PC-3 (cell line): Measurements from ENCODE around the gene ATP12A. TPM values are rescaled to one million over a fixed set of nuclear protein-coding genes. Genes with fewer than 3 reads are reported as not detected.
A peak's percentile ranks its signal among the peaks of the same experiment; 100 is the strongest.
"Not testable (repeated sequence)": the region's sequence is repeated elsewhere in the genome, so short reads cannot be mapped to it uniquely, and the experiment has no call there.

Experiments used
- ATAC-seq: fragments of 200-7000 bp; cut with Tn5 transposase; 2 replicates; pipeline ENCODE4 v1.9.1; 2020; ENCODE audit warnings: mild to moderate bottlenecking, moderate library complexity
- BruUV-seq: library from RNA; stranded (reverse); fragments of 400-500 nt; replicated peaks from 2 replicates; lab custom pipeline; 2021; lab: Mats Ljungman, UMichigan
- CTCF ChIA-PET: fragments of 300-600 bp; sonication (Branson Sonifier 250); formaldehyde crosslinking; loops from one replicate; lab custom pipeline; 2022; ENCODE audit warnings: antibody characterized with exemption; lab: Charles Lee
- POLR2A ChIA-PET: fragments of 300-600 bp; sonication (Branson Sonifier 250); formaldehyde crosslinking; loops from one replicate; lab custom pipeline; 2022; ENCODE audit warnings: antibody characterized with exemption; ENCODE audit not compliant: unreplicated experiment; lab: Charles Lee
- DNase-seq: peaks from one replicate; pipeline ENCODE4 v3.0.0-alpha.2; 2015
- H2AFZ ChIP-seq: fragments of 300-600 bp; sonication (generic); 2 replicates; pipeline ENCODE4 v1.6.0; 2016; ENCODE audit warnings: antibody characterized with exemption, low read length
- H3F3A ChIP-seq: fragments of 300-600 bp; sonication (generic); one replicate; pipeline ENCODE4 v1.6.0; 2017; ENCODE audit warnings: antibody characterized with exemption, low read length, control low read depth, mild to moderate bottlenecking; ENCODE audit not compliant: unreplicated experiment
- H3K27ac ChIP-seq: fragments of 300-600 bp; sonication (generic); 2 replicates; pipeline ENCODE4 v1.5.1; 2016; ENCODE audit warnings: mild to moderate bottlenecking, low read length
- H3K27me3 ChIP-seq: fragments of 300-600 bp; sonication (generic); 2 replicates; pipeline ENCODE4 v1.6.1; 2016; ENCODE audit warnings: low read length, mixed read lengths
- H3K36me3 ChIP-seq: fragments of 300-600 bp; sonication (generic); 2 replicates; pipeline ENCODE4 v1.6.1; 2016; ENCODE audit warnings: low read depth, mixed run types, low read length, mixed read lengths
- H3K4me1 ChIP-seq: fragments of 300-600 bp; sonication (generic); 2 replicates; pipeline ENCODE4 v1.5.1; 2016; ENCODE audit warnings: low read length; ENCODE audit not compliant: insufficient read depth
- H3K4me2 ChIP-seq: fragments of 300-600 bp; sonication (generic); 2 replicates; pipeline ENCODE4 v1.6.0; 2016; ENCODE audit warnings: low read length
- H3K4me3 ChIP-seq: fragments of 300-600 bp; sonication (generic); 2 replicates; pipeline ENCODE4 v1.5.1; 2016; ENCODE audit warnings: mild to moderate bottlenecking, low read length, mixed read lengths
- H3K79me2 ChIP-seq: fragments of 300-600 bp; sonication (generic); 2 replicates; pipeline ENCODE4 v1.6.1; 2017; ENCODE audit warnings: low read length, mixed read lengths
- H3K9ac ChIP-seq: fragments of 300-600 bp; sonication (generic); 2 replicates; pipeline ENCODE4 v1.6.0; 2016; ENCODE audit warnings: mild to moderate bottlenecking, low read length
- H3K9me2 ChIP-seq: fragments of 300-600 bp; sonication (generic); replicated peaks from 2 replicates; pipeline ENCODE4 v1.6.1; 2016; ENCODE audit warnings: mixed run types, low read length, mixed read lengths
- H3K9me3 ChIP-seq: fragments of 300-600 bp; sonication (generic); 2 replicates; pipeline ENCODE4 v1.6.1; 2016; ENCODE audit warnings: low read length, mixed read lengths
- H4K20me1 ChIP-seq: fragments of 300-600 bp; sonication (generic); 2 replicates; pipeline ENCODE4 v1.6.1; 2016; ENCODE audit warnings: low read length, mixed read lengths
- CTCF ChIP-seq: fragments of 300-600 bp; sonication (generic); conservative IDR thresholded peaks from 2 replicates; pipeline ENCODE4 v1.5.1; 2017; ENCODE audit warnings: antibody characterized with exemption, low read depth, mild to moderate bottlenecking, low read length
- EZH2 ChIP-seq: fragments of 300-600 bp; sonication (generic); IDR thresholded peaks from one replicate; pipeline ENCODE4 v1.6.1; 2017; ENCODE audit warnings: antibody characterized with exemption, mild to moderate bottlenecking, low read length; ENCODE audit not compliant: unreplicated experiment
- EZH2phosphoT487 ChIP-seq: fragments of 300-600 bp; sonication (generic); IDR thresholded peaks from 2 replicates; pipeline ENCODE4 v1.6.1; 2018; ENCODE audit warnings: mild to moderate bottlenecking, antibody characterized with exemption, low read length, borderline replicate concordance
- intact Hi-C: fragments of 100-400 bp; cut with micrococcal nuclease; formaldehyde crosslinking; loops from 2 replicates; pipeline ENCODE4 v1.9.0; 2023
- total RNA-seq: library from RNA; depleted of rRNA; stranded (reverse); fragments of >200 nt; gene quantifications from 2 replicates; pipeline ENCODE4 v1.2.3, GENCODE V29; 2014

The ATP12A gene
- total RNA-seq, 1 experiment from 2014 or later, result 0.11 TPM

DNA sequence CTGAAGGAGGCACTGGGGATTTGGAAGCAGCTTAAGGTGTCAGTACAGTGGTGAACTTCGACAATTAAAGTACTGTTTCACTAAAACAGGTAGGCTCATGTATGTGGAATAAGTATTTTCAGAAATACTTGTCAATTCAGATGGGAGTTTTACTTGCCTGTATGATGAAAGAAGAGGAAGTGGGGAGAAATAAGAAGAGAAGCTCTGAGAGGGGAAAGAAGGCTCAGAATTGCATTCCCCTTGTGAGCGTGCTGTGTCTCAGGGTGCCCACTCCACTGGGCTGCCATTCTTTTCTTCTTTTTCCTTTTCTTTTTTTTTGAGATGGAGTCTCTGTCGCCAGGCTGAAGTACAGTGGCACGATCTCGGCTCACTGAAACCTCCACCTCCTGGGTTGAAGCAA, 45.2 kb downstream of the ATP12A start:
- Histone ChIP-seq H3F3A (no peaks in the 10 kb centered on the region), H3K27me3 (peaks cover 40% of the 10 kb centered on the region), H3K9me2 (no peaks in the 10 kb centered on the region), H2AFZ (no peak overlapping the region), H3K4me2 (no peak overlapping the region), H3K79me2 (no peaks in the 10 kb centered on the region), H4K20me1 (no peaks in the 10 kb centered on the region), H3K9me3 (no peaks in the 10 kb centered on the region), H3K36me3 (no peaks in the 10 kb centered on the region), H3K9ac (no peak overlapping the region), H3K4me1 (no peaks in the 10 kb centered on the region), H3K4me3 (no peak overlapping the region), H3K27ac (no peak overlapping the region)
- TF ChIP-seq EZH2 (no peak), EZH2phosphoT487 (no peak), CTCF (no peak)
- no peak for DNase-seq
- BruUV-seq, result no TSS peak
- intact Hi-C loops, result loop anchor here (5.0 kb wide), 1 partner anchor 33 kb away; no protein-coding TSS in a partner anchor
- POLR2A ChIA-PET, result no interaction called here
- CTCF ChIA-PET, result no interaction called here
- ATAC-seq, result no peak

DNA sequence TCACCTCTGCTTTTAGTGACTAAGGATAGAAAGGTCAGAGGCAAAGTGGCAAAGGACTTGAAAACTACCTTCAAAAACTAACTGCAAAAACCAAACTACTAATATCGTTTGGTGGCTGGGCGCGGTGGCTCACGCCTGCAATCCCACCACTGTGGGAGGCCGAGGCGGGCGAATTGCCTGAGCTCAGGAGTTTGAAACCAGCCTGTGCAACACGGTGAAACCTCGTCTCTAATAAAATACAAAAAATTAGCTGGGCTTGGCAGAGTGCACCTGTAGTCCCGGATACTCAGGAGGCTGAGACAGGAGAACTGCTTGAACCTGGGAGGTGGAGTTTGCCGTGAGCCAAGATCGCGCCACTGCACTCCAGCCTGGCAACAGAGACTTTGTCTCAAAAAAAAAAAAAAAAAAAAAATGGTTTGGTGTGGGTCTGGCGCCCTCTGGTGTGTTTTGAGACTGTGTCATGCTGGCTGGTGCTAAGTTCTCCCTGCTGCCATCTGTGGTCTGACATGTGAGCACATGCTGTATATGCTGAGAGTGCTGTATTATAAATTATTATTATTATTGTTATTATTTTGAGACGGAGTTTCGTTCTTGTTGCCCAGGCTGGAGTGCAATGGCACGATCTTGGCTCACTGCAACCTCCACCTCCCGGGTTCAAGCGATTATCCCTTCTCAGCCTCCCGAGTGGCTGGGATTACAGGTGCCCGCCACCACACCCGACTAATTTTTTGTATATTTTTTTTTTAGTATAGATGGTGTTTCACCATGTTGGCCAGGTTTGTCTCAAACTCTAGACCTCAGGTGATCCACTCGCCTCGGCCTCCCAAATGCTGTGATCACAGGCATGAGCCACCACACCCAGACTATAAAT, 47.8 kb downstream of the ATP12A start:
- no peak overlapping the region for H3K9ac ChIP-seq
- TF ChIP-seq EZH2, result no peak
- TF ChIP-seq EZH2phosphoT487, result no peak
- peak; percentile 67 for TF ChIP-seq CTCF
- H2AFZ ChIP-seq, result no peak overlapping the region
- intact Hi-C loops, result loop anchor here (2.0 to 5.0 kb wide), 2 partner anchors 36 to 123 kb away; no protein-coding TSS in a partner anchor
- H3K4me1 ChIP-seq, result no peaks in the 10 kb centered on the region
- no peaks in the 10 kb centered on the region for H4K20me1 ChIP-seq
- DNase-seq, result peak; percentile 77
- no peaks in the 10 kb centered on the region for H3K79me2 ChIP-seq
- no peaks in the 10 kb centered on the region for H3K36me3 ChIP-seq
- ChIA-PET POLR2A (no interaction called here), CTCF (interaction anchor here (0.6 to 0.7 kb wide), 2 partner anchors 161 to 414 kb away, joined by 3 to 5 read pairs; no protein-coding TSS in a partner anchor)
- peaks cover 24% of the 10 kb centered on the region for H3K27me3 ChIP-seq
- no peaks in the 10 kb centered on the region for H3K9me3 ChIP-seq
- H3K4me3 ChIP-seq, result no peak overlapping the region
- no TSS peak for BruUV-seq
- no peak overlapping the region for H3K4me2 ChIP-seq
- no peak overlapping the region for H3K27ac ChIP-seq
- no peaks in the 10 kb centered on the region for H3K9me2 ChIP-seq
- ATAC-seq, result peak; percentile 98
- H3F3A ChIP-seq, result no peaks in the 10 kb centered on the region

GRCh38 chr13:24730873-24731567, 50.8 kb downstream of the ATP12A start:
- H3F3A ChIP-seq, H3K79me2 ChIP-seq, POLR2A ChIA-PET, H3K27me3 ChIP-seq, H3K9me3 ChIP-seq, H3K27ac ChIP-seq, H3K4me1 ChIP-seq, intact Hi-C loops, BruUV-seq, H3K9me2 ChIP-seq, CTCF ChIA-PET, DNase-seq, H4K20me1 ChIP-seq, ATAC-seq, H3K4me2 ChIP-seq, H3K4me3 ChIP-seq, H3K9ac ChIP-seq, H2AFZ ChIP-seq, H3K36me3 ChIP-seq: not testable (repeated sequence)
